Thymus (tissue), 11 donors: ENCODE measurements around the gene LTV1. TPM values are rescaled to one million over a fixed set of nuclear protein-coding genes. Genes with fewer than 3 reads are reported as not detected.

Experiments used
- DNase-seq, 9 donors: peaks; one replicate each; pipeline ENCODE4 v3.0.0-alpha.2; 2013; ENCODE audit warnings: low spot score in 9 of 9, low read depth in 6 of 9, missing footprints in 1 of 9
- H3K27ac ChIP-seq, 2 donors: one replicate each; pipeline ENCODE4 v1.5.1; 2013; ENCODE audit warnings: control low read depth in 1 of 2, low read depth in 1 of 2, low read length in 1 of 2, mild to moderate bottlenecking in 1 of 2, moderate library complexity in 1 of 2
- H3K27me3 ChIP-seq, 2 donors: one replicate each; pipeline ENCODE4 v1.5.1; 2013; ENCODE audit warnings: low read length in 1 of 2; ENCODE audit not compliant: control insufficient read depth in 2 of 2, insufficient read depth in 1 of 2
- H3K36me3 ChIP-seq, 2 donors: one replicate each; pipeline ENCODE4 v1.5.1; 2013; ENCODE audit warnings: low read length in 1 of 2, mild to moderate bottlenecking in 1 of 2, moderate library complexity in 1 of 2; ENCODE audit not compliant: control insufficient read depth in 2 of 2, insufficient read depth in 2 of 2
- H3K4me1 ChIP-seq, 2 donors: one replicate each; pipeline ENCODE4 v1.5.1; 2013; ENCODE audit warnings: low read length in 2 of 2; ENCODE audit not compliant: control insufficient read depth in 2 of 2, insufficient read depth in 2 of 2
- H3K4me3 ChIP-seq, 2 donors: one replicate each; pipeline ENCODE4 v1.5.1; 2013; ENCODE audit warnings: low read length in 2 of 2, control low read depth in 1 of 2, mild to moderate bottlenecking in 1 of 2
- H3K9me3 ChIP-seq, 2 donors: one replicate each; pipeline ENCODE4 v1.5.1; 2013; ENCODE audit warnings: low read length in 1 of 2, mild to moderate bottlenecking in 1 of 2; ENCODE audit not compliant: control insufficient read depth in 2 of 2, insufficient read depth in 1 of 2
- WGBS: extraction: QIAGEN DNeasy Blood & Tissue Kit; methylation state at CpG from one replicate; pipeline ENCODE4 v1.1.7; 2013; 5-methylcytosine and 5-hydroxymethylcytosine counted together
- polyA plus RNA-seq: library from polyadenylated mRNA; stranded (reverse); fragments of 200-250 nt; gene quantifications from one replicate; pipeline ENCODE4 v1.2.3, GENCODE V29; 2013
- total RNA-seq: library from RNA; stranded (reverse); fragments of 120-200 nt; gene quantifications from one replicate; pipeline ENCODE4 v1.2.4, GENCODE V29; 2013
- donor health status: healthy.

Gene LTV1
- total and polyA plus RNA-seq, 2 donors = 22.4 to 31.5 TPM

DNA sequence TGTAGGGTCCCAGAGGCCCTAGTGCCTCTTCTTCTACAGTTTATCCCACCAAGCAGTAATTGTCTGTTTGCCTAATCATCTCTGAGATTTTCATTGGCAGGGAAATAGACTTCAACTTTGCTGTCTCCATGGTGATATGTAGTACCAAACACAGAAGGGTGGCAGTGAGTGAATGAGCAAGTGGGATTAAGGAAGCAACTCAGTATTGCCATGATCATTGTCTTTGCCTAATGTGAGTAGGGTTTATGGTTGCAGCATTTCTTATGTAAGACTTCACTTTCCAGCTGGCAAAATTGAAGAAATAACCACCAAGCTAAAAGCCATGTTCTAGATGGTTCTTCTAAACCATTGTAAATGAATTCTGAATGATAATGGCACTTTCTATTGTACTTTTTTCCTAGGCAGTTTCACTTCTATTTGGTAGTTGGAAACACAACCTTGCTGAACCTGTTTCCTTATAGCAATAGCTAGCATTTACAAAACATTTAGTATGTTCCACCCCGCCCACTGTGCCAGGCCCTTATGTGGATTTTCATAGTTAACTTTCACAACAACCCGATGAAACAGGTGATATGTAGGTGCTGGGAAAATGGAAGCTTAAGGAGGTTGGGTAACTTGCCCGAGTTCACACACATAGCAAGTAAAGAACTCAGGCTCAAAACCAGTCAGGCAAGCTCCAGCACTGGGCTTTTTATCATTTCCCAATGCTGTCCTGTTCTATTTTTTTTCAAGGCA is 53.2 kb downstream of the LTV1 start:
- Histone ChIP-seq H3K27ac (no peak overlapping the region), H3K27me3 (no peaks in the 10 kb centered on the region), H3K36me3 (no peaks in the 10 kb centered on the region), H3K4me3 (no peak overlapping the region), H3K4me1 (no peaks in the 10 kb centered on the region), H3K9me3 (no peaks in the 10 kb centered on the region)
- 96% methylated on average over 3 of the region's 3 CpGs for WGBS
- peak in 1 of 9 donors; percentile 2 for DNase-seq

DNA sequence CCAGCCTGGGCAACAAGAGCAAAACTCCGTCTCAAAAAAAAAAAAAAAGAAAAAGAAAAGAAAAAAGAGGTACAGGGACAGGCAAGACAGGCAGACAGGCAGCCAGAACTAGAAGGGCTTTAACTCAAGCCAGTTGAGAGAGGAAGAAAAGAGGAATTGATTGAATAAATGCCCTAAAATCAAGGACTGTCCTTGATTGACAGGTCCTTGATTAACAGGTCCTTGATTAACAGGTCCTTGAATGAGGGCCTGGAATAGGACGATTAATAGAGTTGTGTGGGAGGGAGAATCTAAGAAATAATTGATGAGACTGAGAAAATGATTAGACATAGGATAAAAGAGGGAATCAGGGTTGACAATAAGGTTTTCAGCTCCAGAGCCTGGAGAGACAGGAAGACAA is 57.2 kb downstream of the LTV1 start:
- Histone ChIP-seq H3K27ac (no peak overlapping the region), H3K27me3 (no peaks in the 10 kb centered on the region), H3K36me3 (no peaks in the 10 kb centered on the region), H3K4me1 (no peaks in the 10 kb centered on the region), H3K4me3 (no peak overlapping the region), H3K9me3 (no peaks in the 10 kb centered on the region)
- DNase-seq = no peak
- 99% methylated on average over 2 of the region's 2 CpGs for WGBS

DNA sequence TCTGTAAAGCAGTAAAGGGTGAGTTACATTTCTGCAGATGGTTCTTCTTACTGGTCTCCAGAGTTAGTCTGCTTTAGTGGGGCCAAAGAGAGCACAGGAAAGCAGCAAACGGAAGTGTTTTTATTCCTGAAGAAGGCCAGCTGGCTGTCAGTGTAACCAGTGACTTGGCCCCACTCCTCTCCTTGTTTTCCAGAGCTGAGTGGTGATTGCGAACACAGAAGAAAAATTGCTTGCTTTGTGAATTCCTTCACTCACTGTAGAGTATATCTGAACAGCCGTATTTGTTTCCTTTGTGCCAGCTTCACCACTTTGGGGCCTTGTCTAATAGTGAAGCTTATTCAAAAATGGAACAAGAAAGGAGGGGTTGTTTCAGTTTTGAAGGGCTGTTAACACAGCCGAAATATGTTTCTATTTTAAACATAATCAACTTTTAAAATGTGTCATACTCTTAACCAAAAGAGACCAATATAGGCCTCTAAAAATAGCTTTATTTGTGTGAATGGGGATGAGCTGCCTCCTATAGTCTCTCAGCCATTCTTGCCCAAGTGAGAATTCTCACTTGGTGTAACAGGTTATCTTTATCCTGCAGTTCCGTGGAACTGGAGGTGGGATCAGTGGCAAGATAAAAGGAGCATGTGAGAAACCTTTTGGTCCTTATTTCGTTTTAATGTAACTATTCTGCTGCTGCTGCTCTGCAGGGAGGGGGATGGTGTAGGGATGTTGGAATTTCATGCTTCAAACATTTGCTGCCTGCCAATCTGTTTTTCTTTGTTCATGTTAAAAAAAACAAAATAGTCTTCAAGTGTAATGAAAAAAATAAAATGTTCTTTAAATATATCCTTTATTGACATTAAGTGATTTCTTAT is 59.0 kb downstream of the LTV1 start:
- Histone ChIP-seq H3K27ac (no peak overlapping the region), H3K36me3 (no peaks in the 10 kb centered on the region), H3K9me3 (no peaks in the 10 kb centered on the region), H3K27me3 (no peaks in the 10 kb centered on the region), H3K4me1 (no peaks in the 10 kb centered on the region), H3K4me3 (no peak overlapping the region)
- WGBS = 80% methylated on average over 6 of the region's 6 CpGs
- no peak for DNase-seq

DNA sequence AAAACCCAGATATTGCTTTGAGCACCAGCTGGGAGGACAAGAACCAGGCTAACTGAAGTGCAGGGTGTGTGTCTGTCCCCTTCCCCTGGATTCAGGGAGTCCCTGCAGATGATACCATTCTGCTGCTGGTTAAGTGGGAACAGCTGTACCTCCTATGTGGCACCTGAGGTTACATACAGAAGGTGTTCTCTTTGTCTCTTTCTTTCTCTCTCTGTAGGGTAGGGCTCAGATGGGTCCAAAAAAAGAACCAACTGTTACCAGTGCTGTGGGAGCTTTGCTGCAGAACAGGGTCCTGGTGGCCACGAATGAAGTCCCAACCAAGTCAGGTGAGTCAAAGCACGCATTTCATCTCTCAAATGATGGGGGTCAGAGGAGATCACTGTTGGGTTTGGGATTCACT is 59.7 kb downstream of the LTV1 start:
- H3K27ac ChIP-seq = no peak overlapping the region
- no peaks in the 10 kb centered on the region for H3K27me3 ChIP-seq
- no peaks in the 10 kb centered on the region for H3K4me1 ChIP-seq
- H3K4me3 ChIP-seq = no peak overlapping the region
- DNase-seq = no peak
- H3K36me3 ChIP-seq = no peaks in the 10 kb centered on the region
- no peaks in the 10 kb centered on the region for H3K9me3 ChIP-seq
- WGBS = 97% methylated on average over 2 of the region's 2 CpGs

DNA sequence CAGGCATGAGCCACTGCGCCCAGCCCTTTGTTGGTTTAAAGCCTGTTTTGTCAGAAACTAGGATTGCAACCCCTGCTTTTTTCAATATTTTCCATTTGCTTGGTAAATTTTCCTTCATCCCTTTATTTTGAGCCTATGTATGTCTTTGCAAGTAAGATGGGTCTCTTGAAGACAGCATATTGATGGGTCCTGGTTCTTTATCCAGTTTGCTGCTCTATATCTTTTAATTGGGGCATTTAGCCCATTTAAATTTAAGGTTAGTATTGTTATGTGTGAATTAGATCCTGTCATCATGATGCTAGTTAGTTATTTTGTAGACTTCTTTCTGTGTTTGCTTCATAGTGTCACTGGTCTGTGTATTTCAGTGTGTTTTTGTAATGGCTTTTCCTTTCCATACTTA is 67.9 kb downstream of the LTV1 start:
- 98% methylated on average over 1 of the region's 1 CpG for WGBS

DNA sequence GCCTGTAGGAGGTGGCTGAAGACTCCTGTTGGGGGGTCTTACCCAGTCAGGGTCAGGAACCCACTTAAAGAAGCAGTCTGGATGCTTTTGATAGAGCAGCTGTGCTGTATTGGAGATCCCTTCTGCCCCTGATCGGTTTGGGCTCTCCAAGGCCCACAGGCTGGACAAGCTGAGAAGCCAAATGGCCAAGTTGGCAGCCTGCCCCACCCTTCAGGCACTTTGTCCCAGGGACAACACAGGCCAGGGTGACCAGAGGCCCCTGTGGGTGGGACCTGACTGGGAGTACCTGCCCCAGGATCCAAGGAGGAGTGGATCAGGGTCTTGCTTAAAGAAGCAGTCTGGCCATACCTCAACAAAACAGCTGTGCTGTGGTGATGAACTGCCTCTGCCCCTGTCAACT is 69.5 kb downstream of the LTV1 start:
- H3K27ac ChIP-seq = no peak overlapping the region
- no peaks in the 10 kb centered on the region for H3K4me1 ChIP-seq
- no peak for DNase-seq
- H3K27me3 ChIP-seq = no peaks in the 10 kb centered on the region
- 98% methylated on average over 1 of the region's 1 CpG for WGBS
- no peaks in the 10 kb centered on the region for H3K36me3 ChIP-seq
- H3K4me3 ChIP-seq = no peak overlapping the region
- H3K9me3 ChIP-seq = peaks cover 0 to 3% of the 10 kb centered on the region in 2 donors

More for the DNA sequence above, 67.9 kb downstream of the LTV1 start:
- H3K9me3 ChIP-seq = peaks cover 0 to 3% of the 10 kb centered on the region in 2 donors
- H3K27me3 ChIP-seq = no peaks in the 10 kb centered on the region
- H3K36me3 ChIP-seq = no peaks in the 10 kb centered on the region
- H3K4me1 ChIP-seq = no peaks in the 10 kb centered on the region
- no peak for DNase-seq
- H3K4me3 ChIP-seq = no peak overlapping the region
- no peak overlapping the region for H3K27ac ChIP-seq

Other genes with a start within 250 kb of the LTV1 start
- gene PHACTR2, start 165.4 kb upstream of the LTV1 start, total RNA-seq = 9.8 TPM
- 5.5 TPM for gene PHACTR2, start 165.4 kb upstream of the LTV1 start, polyA plus RNA-seq
- gene ZC2HC1B, start 21.1 kb downstream of the LTV1 start, total RNA-seq = not detected
- gene ZC2HC1B, start 21.1 kb downstream of the LTV1 start, polyA plus RNA-seq = 0.21 TPM
- 5.4 TPM for gene PLAGL1, start 164.9 kb downstream of the LTV1 start, total RNA-seq
- gene PLAGL1, start 164.9 kb downstream of the LTV1 start, polyA plus RNA-seq = 9.8 TPM